H4 (cell line): ENCODE measurements around the gene MPRIP. TPM values are rescaled to one million over a fixed set of nuclear protein-coding genes. Genes with fewer than 3 reads are reported as not detected.

Experiments used
- DNase-seq: peaks from one replicate; pipeline ENCODE4 v3.0.0-alpha.2; 2015; ENCODE audit warnings: low spot score
- total RNA-seq: library from RNA; depleted of rRNA; stranded (reverse); fragments of >200 nt; shearing (Covaris generic); gene quantifications from 2 replicates; pipeline ENCODE4 v1.2.3, GENCODE V29; 2014

The MPRIP gene
- total RNA-seq, 1 experiment from 2014 or later, result 99.5 TPM

- DNase-seq, result no peak
Observed at GRCh38 chr17:17088086-17088485, 45.8 kb downstream of the MPRIP start.

- no peak for DNase-seq
Observed at GRCh38 chr17:17088541-17089525, 46.6 kb downstream of the MPRIP start.

DNA sequence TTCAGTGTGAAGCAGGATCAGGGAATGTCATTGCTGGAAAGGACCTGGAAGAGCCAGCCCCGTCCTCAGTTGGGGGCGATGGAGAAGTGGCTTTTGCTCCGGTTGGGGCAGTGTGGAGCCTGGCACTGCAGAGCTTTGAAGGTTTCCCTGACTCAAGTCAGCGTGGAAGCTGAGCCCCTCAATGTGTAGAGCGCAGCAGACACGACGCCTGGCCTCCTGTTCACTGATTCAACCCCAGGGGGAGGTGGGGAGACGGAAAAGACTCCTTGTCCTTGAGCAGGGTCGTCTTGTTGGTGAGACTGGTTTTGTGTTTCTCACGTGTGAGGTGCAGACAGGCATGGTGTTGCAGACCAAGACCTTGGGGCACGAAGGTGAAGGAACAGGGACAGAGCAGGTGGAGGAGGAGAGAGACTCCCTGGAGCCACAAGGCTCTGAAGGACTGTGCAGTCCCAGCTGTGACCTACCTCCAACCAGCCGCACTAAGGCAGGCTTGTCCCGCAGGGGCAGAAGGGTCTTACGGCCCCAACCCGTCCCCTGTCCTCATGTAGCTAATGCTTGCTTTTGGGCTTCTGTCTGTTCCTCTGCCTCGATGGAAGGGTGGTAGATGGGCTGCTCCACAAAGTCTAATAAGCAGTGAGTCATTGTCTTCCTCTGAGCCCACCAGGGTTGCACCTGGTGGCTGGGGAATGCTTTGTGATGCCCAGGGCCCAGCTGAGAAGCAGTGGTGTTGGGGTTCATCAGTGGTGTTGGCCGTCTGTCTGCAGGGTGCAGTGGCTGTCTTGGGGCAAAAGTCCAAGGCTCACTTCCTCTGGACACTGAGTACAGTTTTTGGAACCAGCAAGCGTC lies 47.8 kb downstream of the MPRIP start:
- no peak for DNase-seq

DNA sequence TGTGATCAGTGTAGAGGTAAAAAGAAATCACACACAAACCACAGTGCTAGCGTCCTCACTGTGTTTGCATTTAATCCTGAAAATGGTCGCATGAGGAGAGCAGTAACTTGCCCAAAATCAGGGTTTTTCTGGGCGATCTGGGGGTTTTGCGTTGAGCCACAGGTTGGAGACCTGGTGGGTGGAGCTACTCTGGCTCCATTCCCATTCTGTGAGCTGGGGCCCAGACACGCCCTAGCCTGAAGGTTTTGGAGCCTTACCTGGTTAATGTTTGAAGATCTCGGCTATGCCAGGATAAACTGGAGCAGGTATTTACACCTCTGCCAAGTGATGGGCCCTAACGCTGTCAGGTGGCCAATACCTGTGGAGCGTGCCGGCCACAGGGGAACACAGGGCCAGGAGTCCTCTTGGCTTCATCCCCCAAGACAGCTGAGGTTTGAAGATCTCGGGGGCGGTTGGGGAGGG lies 48.4 kb downstream of the MPRIP start:
- DNase-seq, result no peak

GRCh38 chr17:17091276-17091675 lies 49.0 kb downstream of the MPRIP start:
- DNase-seq, result no peak

DNA sequence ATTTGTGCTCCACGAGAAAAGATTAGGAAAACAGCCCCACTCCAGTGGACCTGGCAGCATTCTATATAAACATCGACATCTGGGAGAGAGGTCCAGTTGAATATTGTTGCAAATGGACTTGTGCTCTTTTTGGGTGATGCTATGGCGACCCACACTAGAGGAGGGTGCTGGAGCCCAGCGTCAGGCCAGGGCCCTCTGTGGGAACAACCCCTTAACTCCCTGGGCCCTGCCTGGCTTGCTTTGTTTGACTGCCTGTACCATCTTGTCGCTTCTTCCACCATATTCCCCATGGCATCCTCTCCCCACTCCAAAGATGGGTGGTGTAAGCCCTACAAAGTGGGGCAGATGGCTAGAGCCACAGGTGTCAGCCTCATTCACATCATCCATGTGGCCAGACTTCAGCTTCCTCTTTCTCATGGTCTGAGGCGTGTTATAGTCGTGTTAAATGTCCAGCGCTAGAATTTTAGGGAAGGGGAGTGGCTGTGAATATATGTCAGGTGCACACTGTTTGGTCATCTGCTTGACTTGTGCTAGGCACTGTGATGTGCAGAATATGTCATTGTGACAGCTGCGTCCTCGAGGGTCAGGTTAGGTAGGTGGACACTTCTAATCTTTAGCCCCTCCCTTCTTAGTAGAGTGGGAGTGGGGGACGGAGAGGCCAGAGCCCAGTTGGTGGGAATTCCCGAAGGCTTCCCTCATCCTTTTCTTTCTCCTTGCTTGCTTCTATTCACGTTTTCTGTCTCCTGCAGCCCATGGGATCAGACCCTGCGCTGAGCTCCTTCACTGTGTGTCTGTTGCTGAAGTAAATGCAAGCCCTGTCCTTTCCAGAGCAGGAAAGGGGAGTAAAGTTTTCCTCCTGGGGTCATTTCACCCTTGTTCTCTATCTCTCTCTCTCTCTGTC lies 49.8 kb downstream of the MPRIP start:
- DNase-seq, result no peak

GRCh38 chr17:17093764-17094163 lies 51.5 kb downstream of the MPRIP start:
- DNase-seq, result no peak

DNA sequence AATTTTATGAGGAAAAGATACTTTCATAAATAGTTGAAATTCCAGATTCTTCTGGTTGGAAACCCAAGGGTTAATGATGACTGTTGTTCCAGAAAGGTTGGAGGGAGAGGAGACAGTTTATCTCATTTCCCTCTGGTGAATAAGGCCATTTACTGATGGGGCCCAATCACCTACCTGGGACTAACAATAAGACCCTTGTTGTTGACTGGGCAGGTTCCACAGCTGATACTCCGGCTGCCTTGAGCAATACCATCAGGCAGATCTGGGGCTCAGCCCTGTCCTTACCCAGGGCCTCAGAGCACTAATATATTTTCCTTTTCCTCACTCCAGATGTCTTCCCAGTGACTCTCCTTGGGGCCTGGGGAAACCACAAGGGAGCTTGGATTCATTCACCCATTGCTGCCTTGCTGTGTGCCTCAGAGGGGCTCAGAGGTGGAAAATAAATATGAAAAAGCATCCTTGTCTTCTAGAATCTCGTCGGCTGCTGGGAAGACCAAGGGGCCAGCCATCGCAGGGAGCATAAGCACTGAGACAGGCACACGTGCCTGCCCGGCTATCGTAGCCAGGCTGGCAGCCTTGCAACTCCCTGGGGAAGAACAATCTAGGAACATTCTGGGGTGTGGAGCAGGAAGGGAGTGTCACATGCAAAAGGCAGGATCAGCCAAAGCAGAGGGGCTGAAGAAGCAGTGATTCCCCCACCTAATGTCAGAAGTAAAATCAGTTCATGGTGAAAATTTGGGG lies 54.4 kb downstream of the MPRIP start:
- DNase-seq, result no peak

DNA sequence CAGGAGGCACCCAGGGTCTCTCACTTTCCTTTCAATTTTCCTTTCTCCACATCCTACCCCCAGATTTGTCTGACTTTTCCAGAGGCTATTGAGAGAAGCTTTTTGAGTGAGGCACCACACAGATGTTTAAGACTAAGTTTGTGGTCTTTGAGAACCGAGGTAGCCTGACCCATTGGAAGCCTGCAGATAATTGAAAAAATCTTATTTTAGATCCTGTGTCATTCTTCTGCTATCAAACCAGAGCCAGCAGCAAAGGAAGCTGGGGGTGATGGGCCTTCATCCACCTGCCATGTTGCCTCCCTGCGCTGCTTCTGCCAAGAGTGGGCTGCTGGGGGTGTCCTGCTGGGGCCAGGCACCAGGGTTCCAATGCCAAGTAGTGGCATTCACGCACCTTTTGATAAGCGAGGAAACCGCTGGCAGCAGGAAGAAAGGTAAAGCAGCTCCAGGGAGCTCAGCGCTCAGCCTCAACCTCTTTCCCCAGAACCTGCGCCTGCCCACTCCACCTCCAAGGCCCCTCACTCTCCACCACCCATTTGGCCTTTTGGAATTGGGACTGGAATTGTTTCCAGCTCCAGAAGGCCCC lies 55.6 kb downstream of the MPRIP start:
- no peak for DNase-seq

DNA sequence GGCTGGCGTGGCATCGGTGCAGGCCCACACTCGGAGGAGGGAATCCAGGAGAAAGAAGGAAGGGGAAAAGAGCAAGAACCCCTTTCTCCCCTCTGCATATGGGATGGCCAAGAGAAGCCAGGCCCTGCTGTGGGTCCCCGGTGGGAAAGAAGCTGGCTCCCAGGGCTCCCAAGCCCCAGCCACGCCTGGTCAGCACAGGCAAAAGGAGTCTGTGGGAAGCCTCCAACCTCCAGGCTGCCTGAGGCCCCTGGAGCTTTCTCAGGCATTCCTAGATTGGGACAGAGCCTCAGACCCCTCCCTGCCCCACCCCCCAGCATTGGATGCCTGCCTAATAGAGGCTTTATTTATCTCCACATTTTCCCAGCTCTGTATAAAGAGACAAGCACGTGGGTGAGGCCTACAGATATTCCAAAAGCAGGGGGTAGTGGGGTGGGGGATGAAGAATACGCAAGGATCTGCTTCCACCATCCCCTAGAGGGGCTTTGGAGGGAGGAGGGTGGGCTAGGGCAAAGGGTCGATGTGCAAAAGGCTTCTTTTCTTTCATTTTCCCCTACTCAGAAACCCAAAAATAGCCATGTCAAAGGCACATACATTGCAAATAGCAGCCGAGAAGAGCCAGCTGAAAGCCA lies 56.4 kb downstream of the MPRIP start:
- DNase-seq, result no peak

- DNase-seq, result no peak
Observed at GRCh38 chr17:17102176-17102575, 59.9 kb downstream of the MPRIP start.

DNA sequence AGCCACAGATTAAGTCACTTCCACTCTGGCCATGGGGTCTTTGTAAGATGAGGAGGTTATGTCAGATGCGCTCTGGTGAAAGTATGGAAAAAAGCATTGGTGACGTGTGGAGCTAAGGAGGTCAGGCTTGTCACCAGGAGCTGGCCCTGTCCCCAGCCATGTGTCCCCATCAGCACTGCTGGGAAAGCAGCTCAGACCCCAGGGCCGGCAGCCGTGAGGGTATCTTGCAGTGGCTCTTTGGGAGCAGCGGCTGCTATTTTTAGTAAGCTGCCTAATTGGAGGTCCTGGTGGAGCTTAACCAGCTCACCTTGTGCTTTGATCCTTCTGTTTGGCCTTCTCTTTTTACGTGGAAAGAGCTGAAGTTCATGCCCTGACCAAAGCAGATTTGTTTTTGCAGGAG lies 60.9 kb downstream of the MPRIP start:
- no peak for DNase-seq

DNA sequence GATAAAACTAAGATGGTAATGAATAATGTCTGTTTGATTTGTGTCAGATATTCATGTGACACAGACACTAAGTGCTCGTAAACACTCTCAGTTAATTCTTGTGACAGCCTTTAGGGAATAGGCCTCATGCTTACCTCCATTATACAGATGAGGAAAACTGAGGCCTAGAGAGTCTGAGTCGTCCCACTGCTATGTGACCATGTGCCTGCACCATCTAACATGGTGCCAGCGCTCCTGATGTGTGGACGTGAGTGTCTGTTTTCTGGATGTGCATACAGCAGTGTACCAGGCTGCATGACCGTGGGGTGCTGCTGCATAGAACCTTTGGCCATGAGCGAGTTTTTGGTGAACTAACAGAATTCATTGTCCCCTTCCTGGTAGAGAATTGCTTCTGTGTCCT lies 61.8 kb downstream of the MPRIP start:
- no peak for DNase-seq

- no peak for DNase-seq
Observed at GRCh38 chr17:17104494-17104893, 62.2 kb downstream of the MPRIP start.

GRCh38 chr17:17105976-17106375 lies 63.7 kb downstream of the MPRIP start:
- no peak for DNase-seq

GRCh38 chr17:17106756-17107155 lies 64.5 kb downstream of the MPRIP start:
- no peak for DNase-seq

DNA sequence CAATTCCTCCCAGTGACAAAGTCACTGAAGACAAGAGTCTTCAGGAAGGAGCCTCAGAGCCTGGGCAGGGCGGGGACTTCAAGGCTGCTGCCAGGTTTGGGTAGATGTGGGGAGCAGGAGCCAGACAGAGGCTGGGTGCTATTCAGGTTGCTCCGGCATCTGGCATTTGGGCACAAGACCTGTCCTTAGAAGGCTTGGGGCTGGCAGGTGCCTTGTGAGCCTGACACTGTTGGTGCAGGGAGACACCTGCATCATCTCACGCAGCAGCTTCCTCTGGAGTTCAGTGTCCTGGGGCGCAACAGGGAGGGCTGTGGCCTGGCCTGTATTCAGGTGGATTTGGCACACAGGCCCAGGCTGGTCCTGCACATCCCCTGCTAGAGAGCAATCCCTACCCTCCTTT lies 65.0 kb downstream of the MPRIP start:
- DNase-seq, result no peak

- no peak for DNase-seq
Observed at GRCh38 chr17:17107891-17108431, 65.7 kb downstream of the MPRIP start.

DNA sequence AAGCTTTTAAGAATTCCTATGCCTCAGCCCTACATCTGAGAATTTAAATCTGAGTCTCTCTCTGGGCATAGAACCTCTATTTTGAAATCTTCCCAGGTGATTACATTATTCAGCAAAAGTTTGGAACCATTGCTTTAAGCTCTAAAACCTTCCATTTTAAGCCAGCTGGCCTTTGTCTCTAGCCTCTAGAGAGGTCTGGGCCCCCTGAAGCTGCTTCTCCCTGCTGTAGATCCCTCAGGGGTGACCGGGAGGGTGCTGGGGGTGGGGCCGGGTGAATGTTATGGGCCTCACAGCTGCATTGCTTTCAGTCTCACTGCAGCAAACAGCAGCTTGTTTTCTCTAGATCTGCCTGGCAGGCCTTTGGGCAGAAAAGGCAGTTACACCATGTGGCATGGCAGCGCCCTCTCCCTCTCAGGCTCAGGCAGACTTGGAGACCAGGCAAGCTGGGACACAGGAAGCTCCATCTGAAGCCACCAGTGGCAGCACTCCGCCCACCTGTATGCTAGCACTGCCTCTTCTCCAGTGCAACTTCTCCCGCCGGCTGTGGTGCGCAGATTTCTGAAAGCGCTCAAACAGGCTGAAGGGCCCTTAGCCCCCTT lies 66.3 kb downstream of the MPRIP start:
- DNase-seq, result no peak
